Loucy (cell line): ENCODE measurements around the gene LPCAT2.

Source experiments
- H2AFZ ChIP-seq: fragments of 200-600 bp; sonication (generic); 2 replicates; pipeline ENCODE4 v1.6.0; 2016; ENCODE audit warnings: antibody characterized with exemption, mild to moderate bottlenecking, low read length, moderate library complexity
- H3F3A ChIP-seq: fragments of 200-600 bp; 2 replicates; pipeline ENCODE4 v1.6.0; 2016; ENCODE audit warnings: antibody characterized with exemption, low read depth, mild to moderate bottlenecking
- H3K27me3 ChIP-seq: fragments of 200-600 bp; sonication (generic); 2 replicates; pipeline ENCODE4 v1.6.1; 2014; ENCODE audit warnings: low read length, mild to moderate bottlenecking; ENCODE audit not compliant: insufficient read depth, poor library complexity, severe bottlenecking
- H3K36me3 ChIP-seq: fragments of 200-600 bp; sonication (generic); 2 replicates; pipeline ENCODE4 v1.6.1; 2016; ENCODE audit warnings: low read length; ENCODE audit not compliant: insufficient read depth
- H3K4me1 ChIP-seq: fragments of 200-600 bp; sonication (generic); 2 replicates; pipeline ENCODE4 v1.5.1; 2014; ENCODE audit warnings: low read length, mild to moderate bottlenecking; ENCODE audit not compliant: insufficient read depth, poor library complexity, severe bottlenecking
- H3K4me2 ChIP-seq: fragments of 200-600 bp; sonication (generic); 2 replicates; pipeline ENCODE4 v1.6.0; 2014; ENCODE audit warnings: antibody characterized with exemption, low read length, low read depth, mild to moderate bottlenecking; ENCODE audit not compliant: poor library complexity, severe bottlenecking
- H3K4me3 ChIP-seq: fragments of 200-600 bp; sonication (generic); 2 replicates; pipeline ENCODE4 v1.5.1; 2014; ENCODE audit warnings: low read length, mild to moderate bottlenecking, mixed read lengths; ENCODE audit not compliant: poor library complexity, severe bottlenecking
- H3K79me2 ChIP-seq: fragments of 200-600 bp; sonication (generic); 2 replicates; pipeline ENCODE4 v1.6.1; 2014; ENCODE audit warnings: low read length; ENCODE audit not compliant: insufficient read depth
- H3K9ac ChIP-seq: fragments of 200-600 bp; sonication (generic); 2 replicates; pipeline ENCODE4 v1.6.0; 2014; ENCODE audit warnings: mild to moderate bottlenecking, low read depth, low read length, moderate library complexity; ENCODE audit not compliant: poor library complexity, severe bottlenecking
- H3K9me2 ChIP-seq: fragments of 200-600 bp; sonication (generic); replicated peaks from 2 replicates; pipeline ENCODE4 v1.6.1; 2016; ENCODE audit warnings: low read depth, low read length, mixed read lengths
- H3K9me3 ChIP-seq: fragments of 200-600 bp; sonication (generic); 2 replicates; pipeline ENCODE4 v1.6.1; 2014; ENCODE audit warnings: mild to moderate bottlenecking, antibody characterized with exemption, low read length, low read depth; ENCODE audit not compliant: insufficient read depth
- H4K20me1 ChIP-seq: fragments of 200-600 bp; sonication (generic); 2 replicates; pipeline ENCODE4 v1.6.0; 2014; ENCODE audit warnings: antibody characterized with exemption, low read length, mild to moderate bottlenecking; ENCODE audit not compliant: insufficient read depth, poor library complexity, severe bottlenecking
- CTCF ChIP-seq: fragments of 200-600 bp; sonication (generic); conservative IDR thresholded peaks from 2 replicates; pipeline ENCODE4 v1.5.1; 2014; ENCODE audit warnings: mild to moderate bottlenecking, antibody characterized with exemption, low read length
- EZH2phosphoT487 ChIP-seq: fragments of 200-600 bp; IDR thresholded peaks from 2 replicates; pipeline ENCODE4 v1.6.1; 2018; ENCODE audit warnings: antibody characterized with exemption, mild to moderate bottlenecking, moderate library complexity, borderline replicate concordance

Gene LPCAT2

GRCh38 chr16:55497558-55497957 is 11.3 kb upstream of the LPCAT2 start:
- no peaks in the 10 kb centered on the region for H3K9me3 ChIP-seq
- H3K4me1 ChIP-seq, result peaks cover 52% of the 10 kb centered on the region
- H3F3A ChIP-seq, result no peaks in the 10 kb centered on the region
- no peak for TF ChIP-seq CTCF
- no peak for TF ChIP-seq EZH2phosphoT487
- H3K4me2 ChIP-seq, result no peak overlapping the region
- H3K36me3 ChIP-seq, result no peaks in the 10 kb centered on the region
- no peak overlapping the region for H2AFZ ChIP-seq
- H3K27me3 ChIP-seq, result no peaks in the 10 kb centered on the region
- no peaks in the 10 kb centered on the region for H3K9me2 ChIP-seq
- H3K9ac ChIP-seq, result no peak overlapping the region
- no peak overlapping the region for H3K4me3 ChIP-seq
- H3K79me2 ChIP-seq, result no peaks in the 10 kb centered on the region
- H4K20me1 ChIP-seq, result no peaks in the 10 kb centered on the region

- Histone ChIP-seq H3K4me1 (peaks cover 52% of the 10 kb centered on the region), H3K36me3 (no peaks in the 10 kb centered on the region), H3K9me2 (no peaks in the 10 kb centered on the region), H3F3A (no peaks in the 10 kb centered on the region), H3K79me2 (no peaks in the 10 kb centered on the region), H3K4me2 (no peak overlapping the region), H3K4me3 (no peak overlapping the region), H3K27me3 (no peaks in the 10 kb centered on the region), H4K20me1 (no peaks in the 10 kb centered on the region), H3K9ac (no peak overlapping the region), H2AFZ (no peak overlapping the region), H3K9me3 (no peaks in the 10 kb centered on the region)
- no peak for TF ChIP-seq EZH2phosphoT487
- TF ChIP-seq CTCF, result no peak
Measured at GRCh38 chr16:55498101-55498500, 10.8 kb upstream of the LPCAT2 start.

- no peak overlapping the region for H3K9ac ChIP-seq
- no peaks in the 10 kb centered on the region for H3F3A ChIP-seq
- no peak overlapping the region for H3K4me3 ChIP-seq
- no peaks in the 10 kb centered on the region for H4K20me1 ChIP-seq
- H3K4me1 ChIP-seq, result peaks cover 55% of the 10 kb centered on the region
- H3K4me2 ChIP-seq, result peak overlapping the region; percentile 67
- no peaks in the 10 kb centered on the region for H3K9me3 ChIP-seq
- no peaks in the 10 kb centered on the region for H3K79me2 ChIP-seq
- TF ChIP-seq CTCF (no peak), EZH2phosphoT487 (no peak)
- H3K27me3 ChIP-seq, result no peaks in the 10 kb centered on the region
- H3K9me2 ChIP-seq, result no peaks in the 10 kb centered on the region
- no peaks in the 10 kb centered on the region for H3K36me3 ChIP-seq
- H2AFZ ChIP-seq, result no peak overlapping the region
Measured at GRCh38 chr16:55499281-55499680, 9.6 kb upstream of the LPCAT2 start.
